HCT116 (cell line): Measurements from ENCODE around the gene BLOC1S3. TPM values are rescaled to one million over a fixed set of nuclear protein-coding genes. Genes with fewer than 3 reads are reported as not detected.

Experiments
- ATAC-seq: fragments of 200-7000 bp; cut with Tn5 transposase; 2 replicates; pipeline ENCODE4 v1.9.1; 2020; ENCODE audit warnings: mild to moderate bottlenecking, moderate library complexity
- BruUV-seq: library from RNA; stranded (reverse); fragments of 400-500 nt; replicated peaks from 2 replicates; lab custom pipeline; 2021; lab: Mats Ljungman, UMichigan
- CTCF ChIA-PET: fragments of 300-600 bp; sonication (Branson Sonifier 250); formaldehyde crosslinking; loops from one replicate; lab custom pipeline; 2021; ENCODE audit warnings: antibody characterized with exemption; lab: Charles Lee
- POLR2A ChIA-PET: fragments of 300-600, 350-600 bp; sonication (Branson Sonifier 250); formaldehyde crosslinking; loops from one replicate; lab custom pipeline; 2021; ENCODE audit warnings: antibody characterized with exemption; lab: Charles Lee
- RAD21 ChIA-PET, 2 experiments: fragments of 300-600 bp; sonication (Branson Sonifier 250); formaldehyde crosslinking; loops; one replicate each; lab custom pipeline; 2023; ENCODE audit warnings: low total read pairs in 2 of 2; ENCODE audit not compliant: uncharacterized antibody in 2 of 2, unreplicated experiment in 2 of 2, low non-redundant PET in 1 of 2; lab: Charles Lee
- DNase-seq: peaks from one replicate; pipeline ENCODE4 v3.0.0-alpha.2; 2010; ENCODE audit warnings: low read depth, low spot score
- H2AFZ ChIP-seq: fragments of 200-600 bp; shearing (Covaris generic), sonication (generic); 2 replicates; pipeline ENCODE4 v1.6.1; 2017; ENCODE audit warnings: low read depth, mixed run types, mixed read lengths, antibody characterized with exemption, low read length; ENCODE audit not compliant: poor library complexity, severe bottlenecking
- H3K27ac ChIP-seq: 2 replicates; pipeline ENCODE4 v1.5.1; 2012; ENCODE audit warnings: low read depth, low read length
- H3K27me3 ChIP-seq: fragments of 200-600 bp; sonication (generic); 2 replicates; pipeline ENCODE4 v1.6.1; 2016; ENCODE audit warnings: mixed run types, low read length, mixed read lengths; ENCODE audit not compliant: insufficient read depth
- H3K36me3 ChIP-seq, 2 experiments: fragments of 200-500 bp in 1 of 2; fragments of 200-600 bp in 1 of 2; sonication (Bioruptor generic) in 1 of 2; sonication (generic) in 1 of 2; 2 replicates each; pipeline versions ENCODE4 v1.5.1 to v1.6.1; 2014 to 2016; ENCODE audit warnings: low read length in 2 of 2, inconsistent platforms in 1 of 2, mixed read lengths in 1 of 2, mixed run types in 1 of 2; ENCODE audit not compliant: insufficient read depth in 2 of 2, control insufficient read depth in 1 of 2
- H3K4me1 ChIP-seq, 2 experiments: fragments of 200-600 bp in 1 of 2; sonication (generic) in 1 of 2; 2 replicates each; pipeline versions ENCODE4 v1.5.1 to v1.6.1; 2012 to 2017; ENCODE audit warnings: low read length in 2 of 2, inconsistent platforms in 1 of 2, mild to moderate bottlenecking in 1 of 2, mixed read lengths in 1 of 2, mixed run types in 1 of 2, moderate library complexity in 1 of 2; ENCODE audit not compliant: insufficient read depth in 2 of 2, control insufficient read depth in 1 of 2
- H3K4me2 ChIP-seq: fragments of 200-600 bp; sonication (generic); 2 replicates; pipeline ENCODE4 v1.6.1; 2017; ENCODE audit warnings: mixed run types, low read length, mixed read lengths
- H3K4me3 ChIP-seq, 2 experiments: fragments of 200-600 bp in 1 of 2; sonication (generic) in 1 of 2; replicated peaks in 1 of 2; 2 replicates each; pipeline ENCODE4 v1.5.1; 2011 to 2016; ENCODE audit warnings: low read length in 2 of 2, control low read depth in 1 of 2, low read depth in 1 of 2, mild to moderate bottlenecking in 1 of 2, mixed read lengths in 1 of 2, mixed run types in 1 of 2
- H3K79me2 ChIP-seq: fragments of 200-600 bp; sonication (generic); 2 replicates; pipeline ENCODE4 v1.6.1; 2017; ENCODE audit warnings: mild to moderate bottlenecking, mixed run types, low read length, moderate library complexity, mixed read lengths; ENCODE audit not compliant: insufficient read depth
- H3K9ac ChIP-seq: fragments of 200-600 bp; sonication (generic); 2 replicates; pipeline ENCODE4 v1.6.1; 2016; ENCODE audit warnings: low read length, mixed read lengths
- H3K9me2 ChIP-seq: fragments of 200-600 bp; sonication (generic), shearing (Covaris generic); 2 replicates; pipeline ENCODE4 v1.6.1; 2017; ENCODE audit warnings: mixed run types, mild to moderate bottlenecking, moderate library complexity; ENCODE audit not compliant: insufficient read depth
- H3K9me3 ChIP-seq, 2 experiments: fragments of 200-500 bp in 1 of 2; fragments of 200-600 bp in 1 of 2; sonication (Bioruptor generic) in 1 of 2; sonication (generic) in 1 of 2; 2 replicates each; pipeline ENCODE4 v1.6.1; 2014 to 2017; ENCODE audit warnings: low read length in 2 of 2, mixed read lengths in 2 of 2, inconsistent platforms in 1 of 2, low read depth in 1 of 2, mild to moderate bottlenecking in 1 of 2, mixed run types in 1 of 2, moderate library complexity in 1 of 2; ENCODE audit not compliant: control insufficient read depth in 1 of 2, insufficient read depth in 1 of 2
- H4K20me1 ChIP-seq: fragments of 200-600 bp; sonication (generic), shearing (Covaris generic); 2 replicates; pipeline ENCODE4 v1.6.1; 2017; ENCODE audit warnings: mixed run types, mild to moderate bottlenecking, moderate library complexity; ENCODE audit not compliant: insufficient read depth
- CBX3 ChIP-seq: IDR thresholded peaks from 2 replicates; pipeline ENCODE4 v1.6.1; 2012; ENCODE audit warnings: low read depth
- POLR2A ChIP-seq: IDR thresholded peaks from 2 replicates; pipeline ENCODE4 v1.7.0; 2011; ENCODE audit warnings: borderline replicate concordance; ENCODE audit not compliant: insufficient read depth, insufficient read length; ENCODE audit errors: extremely low read depth
- POLR2AphosphoS5 ChIP-seq: IDR thresholded peaks from 2 replicates; pipeline ENCODE4 v1.6.1; 2011; ENCODE audit warnings: mild to moderate bottlenecking, low read depth, low read length, moderate library complexity
- RAD21 ChIP-seq: IDR thresholded peaks from 2 replicates; pipeline ENCODE4 v1.6.1; 2012; ENCODE audit warnings: low read depth, mild to moderate bottlenecking
- SIN3A ChIP-seq: IDR thresholded peaks from 2 replicates; pipeline ENCODE4 v1.6.1; 2012; ENCODE audit warnings: low read depth
- SRF ChIP-seq: IDR thresholded peaks from 2 replicates; pipeline ENCODE4 v1.6.1; 2012; ENCODE audit warnings: low read depth
- intact Hi-C: fragments of 100-400 bp; cut with micrococcal nuclease; formaldehyde crosslinking; loops from 2 replicates; pipeline ENCODE4 v1.10.0; 2022
- total RNA-seq: library from RNA; stranded (reverse); gene quantifications from one replicate; pipeline ENCODE4 v1.2.1, GENCODE V29; 2021; ENCODE audit not compliant: unreplicated experiment
- TF ChIP-seq, protein P1 (sequence below): IDR thresholded peaks from 2 replicates; pipeline ENCODE4 v1.6.1; 2011; ENCODE audit warnings: mild to moderate bottlenecking, low read length, moderate library complexity; ENCODE audit not compliant: insufficient replicate concordance; ENCODE audit errors: extremely low read depth
- TF ChIP-seq, protein P2 (sequence below): IDR thresholded peaks from 2 replicates; pipeline ENCODE4 v1.6.1; 2012
- TF ChIP-seq, protein P3 (sequence below): IDR thresholded peaks from 2 replicates; pipeline ENCODE4 v1.6.1; 2012
- TF ChIP-seq, protein P4 (sequence below): IDR thresholded peaks from 2 replicates; pipeline ENCODE4 v1.6.1; 2012; ENCODE audit warnings: low read depth

The BLOC1S3 gene
- total RNA-seq, 1 experiment from 2014 or later: 12.2 TPM

DNA sequence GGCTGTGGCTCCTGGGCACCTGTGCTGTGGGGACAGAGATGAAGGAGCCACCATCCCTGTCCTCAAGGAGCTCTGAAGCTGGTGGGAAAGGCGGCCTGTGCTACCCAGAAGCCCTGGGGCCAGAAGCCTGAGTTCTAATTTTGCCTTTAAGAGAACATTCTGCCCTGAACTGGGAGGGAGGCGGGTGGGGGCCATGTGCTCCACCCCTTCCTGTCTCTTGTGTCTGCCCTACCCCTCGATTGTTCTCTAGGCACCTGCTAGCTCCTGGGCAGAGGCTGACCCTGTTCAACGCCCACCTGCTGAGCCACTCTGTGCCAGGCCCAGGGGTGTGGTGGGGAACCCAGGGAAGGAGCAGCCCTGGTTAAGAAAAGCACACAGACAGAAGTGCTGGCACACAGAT is 6.4 kb upstream of the BLOC1S3 start:
- H2AFZ ChIP-seq: no peak overlapping the region

DNA sequence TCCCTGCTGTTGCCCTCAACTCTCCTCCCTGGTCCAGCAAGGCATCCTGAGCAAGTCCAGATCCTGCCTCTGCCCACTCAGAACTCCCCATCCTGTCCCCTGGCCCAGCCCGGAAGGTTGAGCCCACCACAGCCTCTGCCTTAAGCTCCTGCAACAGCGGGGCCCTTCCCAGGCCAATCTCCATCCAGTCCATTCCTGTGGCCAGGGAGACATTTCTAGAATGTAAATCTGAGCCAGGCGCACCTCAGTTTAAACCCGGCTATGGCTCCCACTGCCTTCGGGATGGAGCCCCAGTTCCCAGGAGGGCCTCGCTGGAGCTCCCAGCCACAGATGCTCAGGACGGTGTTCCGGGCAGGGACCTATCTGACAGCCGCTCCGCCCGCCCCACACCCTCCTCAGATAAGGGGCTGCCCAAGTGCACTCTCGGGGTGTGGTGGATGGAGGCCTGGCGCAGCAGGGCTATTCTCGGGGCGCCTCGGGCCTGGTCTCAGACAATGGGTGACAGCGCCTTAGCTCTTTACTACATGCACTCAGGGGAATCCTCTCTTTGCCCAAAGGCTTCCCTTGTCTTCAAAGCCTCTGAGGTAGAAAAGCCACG is 5.9 kb upstream of the BLOC1S3 start:
- H3K9me3 ChIP-seq: no peaks in the 10 kb centered on the region
- no peaks in the 10 kb centered on the region for H3K79me2 ChIP-seq
- no peak overlapping the region for H3K4me2 ChIP-seq
- H2AFZ ChIP-seq: no peak overlapping the region
- no peaks in the 10 kb centered on the region for H3K36me3 ChIP-seq
- H4K20me1 ChIP-seq: no peaks in the 10 kb centered on the region
- ATAC-seq (no peak), DNase-seq (no peak)
- H3K4me1 ChIP-seq: peaks cover 4 to 23% of the 10 kb centered on the region in 2 experiments; a peak in 2 of 4 replicates
- 0 out of 2 replicates have a peak overlapping the region, but pooled peaks have one; percentile 14 for H3K9ac ChIP-seq
- H3K9me2 ChIP-seq: no peaks in the 10 kb centered on the region
- ChIA-PET POLR2A (no interaction called here), CTCF (no interaction called here), RAD21 (no interaction called here)
- intact Hi-C loops: loop anchor here (10.0 kb wide), 1 partner anchor 78 kb away; the partner anchor contains the start of gene PPP1R37
- no TSS peak for BruUV-seq
- H3K4me3 ChIP-seq: no peak overlapping the region
- H3K27me3 ChIP-seq: no peaks in the 10 kb centered on the region
- no peak overlapping the region for H3K27ac ChIP-seq
- TF ChIP-seq, protein P1, sequence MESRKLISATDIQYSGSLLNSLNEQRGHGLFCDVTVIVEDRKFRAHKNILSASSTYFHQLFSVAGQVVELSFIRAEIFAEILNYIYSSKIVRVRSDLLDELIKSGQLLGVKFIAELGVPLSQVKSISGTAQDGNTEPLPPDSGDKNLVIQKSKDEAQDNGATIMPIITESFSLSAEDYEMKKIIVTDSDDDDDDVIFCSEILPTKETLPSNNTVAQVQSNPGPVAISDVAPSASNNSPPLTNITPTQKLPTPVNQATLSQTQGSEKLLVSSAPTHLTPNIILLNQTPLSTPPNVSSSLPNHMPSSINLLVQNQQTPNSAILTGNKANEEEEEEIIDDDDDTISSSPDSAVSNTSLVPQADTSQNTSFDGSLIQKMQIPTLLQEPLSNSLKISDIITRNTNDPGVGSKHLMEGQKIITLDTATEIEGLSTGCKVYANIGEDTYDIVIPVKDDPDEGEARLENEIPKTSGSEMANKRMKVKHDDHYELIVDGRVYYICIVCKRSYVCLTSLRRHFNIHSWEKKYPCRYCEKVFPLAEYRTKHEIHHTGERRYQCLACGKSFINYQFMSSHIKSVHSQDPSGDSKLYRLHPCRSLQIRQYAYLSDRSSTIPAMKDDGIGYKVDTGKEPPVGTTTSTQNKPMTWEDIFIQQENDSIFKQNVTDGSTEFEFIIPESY: no peak
- TF ChIP-seq SIN3A (no peak), RAD21 (no peak), SRF (no peak), CBX3 (no peak), POLR2A (no peak), POLR2AphosphoS5 (no peak)
- TF ChIP-seq, protein P2, sequence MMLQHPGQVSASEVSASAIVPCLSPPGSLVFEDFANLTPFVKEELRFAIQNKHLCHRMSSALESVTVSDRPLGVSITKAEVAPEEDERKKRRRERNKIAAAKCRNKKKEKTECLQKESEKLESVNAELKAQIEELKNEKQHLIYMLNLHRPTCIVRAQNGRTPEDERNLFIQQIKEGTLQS: no peak
- TF ChIP-seq, protein P3, sequence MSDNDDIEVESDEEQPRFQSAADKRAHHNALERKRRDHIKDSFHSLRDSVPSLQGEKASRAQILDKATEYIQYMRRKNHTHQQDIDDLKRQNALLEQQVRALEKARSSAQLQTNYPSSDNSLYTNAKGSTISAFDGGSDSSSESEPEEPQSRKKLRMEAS: no peak

More for the DNA sequence above, 6.4 kb upstream of the BLOC1S3 start:
- H3K9ac ChIP-seq: 0 out of 2 replicates have a peak overlapping the region, but pooled peaks have one; percentile 14
- H3K9me3 ChIP-seq: no peaks in the 10 kb centered on the region
- no peak overlapping the region for H3K4me3 ChIP-seq
- no peak for DNase-seq
- H3K36me3 ChIP-seq: no peaks in the 10 kb centered on the region
- no peak overlapping the region for H3K4me2 ChIP-seq
- intact Hi-C loops: loop anchor here (10.0 kb wide), 1 partner anchor 77 kb away; the partner anchor contains the start of gene PPP1R37
- no peaks in the 10 kb centered on the region for H3K9me2 ChIP-seq
- H3K79me2 ChIP-seq: no peaks in the 10 kb centered on the region
- no peak for ATAC-seq
- no peaks in the 10 kb centered on the region for H4K20me1 ChIP-seq
- ChIA-PET RAD21 (no interaction called here), POLR2A (no interaction called here), CTCF (no interaction called here)
- no TSS peak for BruUV-seq
- no peak overlapping the region for H3K27ac ChIP-seq
- no peaks in the 10 kb centered on the region for H3K27me3 ChIP-seq
- TF ChIP-seq, protein P4, sequence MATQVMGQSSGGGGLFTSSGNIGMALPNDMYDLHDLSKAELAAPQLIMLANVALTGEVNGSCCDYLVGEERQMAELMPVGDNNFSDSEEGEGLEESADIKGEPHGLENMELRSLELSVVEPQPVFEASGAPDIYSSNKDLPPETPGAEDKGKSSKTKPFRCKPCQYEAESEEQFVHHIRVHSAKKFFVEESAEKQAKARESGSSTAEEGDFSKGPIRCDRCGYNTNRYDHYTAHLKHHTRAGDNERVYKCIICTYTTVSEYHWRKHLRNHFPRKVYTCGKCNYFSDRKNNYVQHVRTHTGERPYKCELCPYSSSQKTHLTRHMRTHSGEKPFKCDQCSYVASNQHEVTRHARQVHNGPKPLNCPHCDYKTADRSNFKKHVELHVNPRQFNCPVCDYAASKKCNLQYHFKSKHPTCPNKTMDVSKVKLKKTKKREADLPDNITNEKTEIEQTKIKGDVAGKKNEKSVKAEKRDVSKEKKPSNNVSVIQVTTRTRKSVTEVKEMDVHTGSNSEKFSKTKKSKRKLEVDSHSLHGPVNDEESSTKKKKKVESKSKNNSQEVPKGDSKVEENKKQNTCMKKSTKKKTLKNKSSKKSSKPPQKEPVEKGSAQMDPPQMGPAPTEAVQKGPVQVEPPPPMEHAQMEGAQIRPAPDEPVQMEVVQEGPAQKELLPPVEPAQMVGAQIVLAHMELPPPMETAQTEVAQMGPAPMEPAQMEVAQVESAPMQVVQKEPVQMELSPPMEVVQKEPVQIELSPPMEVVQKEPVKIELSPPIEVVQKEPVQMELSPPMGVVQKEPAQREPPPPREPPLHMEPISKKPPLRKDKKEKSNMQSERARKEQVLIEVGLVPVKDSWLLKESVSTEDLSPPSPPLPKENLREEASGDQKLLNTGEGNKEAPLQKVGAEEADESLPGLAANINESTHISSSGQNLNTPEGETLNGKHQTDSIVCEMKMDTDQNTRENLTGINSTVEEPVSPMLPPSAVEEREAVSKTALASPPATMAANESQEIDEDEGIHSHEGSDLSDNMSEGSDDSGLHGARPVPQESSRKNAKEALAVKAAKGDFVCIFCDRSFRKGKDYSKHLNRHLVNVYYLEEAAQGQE: no peak
- peaks cover 4 to 18% of the 10 kb centered on the region in 2 experiments; a peak in 2 of 4 replicates for H3K4me1 ChIP-seq
